Esophagus squamous epithelium (tissue), 4 donors: Measurements from ENCODE around the gene SMYD3.

Experiments
- CTCF ChIP-seq, 6 experiments: fragments of 450-650 bp in 4 of 6; fragments of 200-600 bp in 2 of 6; sonication (generic) in 2 of 6; IDR thresholded peaks; one replicate each; pipeline ENCODE4 v1.5.1; 2016 to 2019; ENCODE audit warnings: antibody characterized with exemption in 6 of 6, mild to moderate bottlenecking in 4 of 6, moderate library complexity in 4 of 6
- POLR2A ChIP-seq, 4 donors: fragments of 450-650 bp; IDR thresholded peaks; one replicate each; pipeline ENCODE4 v1.6.1; 2017; ENCODE audit warnings: antibody characterized with exemption in 4 of 4, mild to moderate bottlenecking in 4 of 4, moderate library complexity in 3 of 4

- TF ChIP-seq CTCF (IDR thresholded peaks at IDR 0.05) (no peak), POLR2A (IDR thresholded peaks at IDR 0.05) (no peak)
Observed at GRCh38 chr1:245878585-245878984, 628.5 kb downstream of the SMYD3 start.
